HG03159 (cell line): Measurements from ENCODE around the gene CACNB4.
"Not testable (repeated sequence)": the region's sequence is repeated elsewhere in the genome, so short reads cannot be mapped to it uniquely, and the experiment has no call there.

Source experiments
- ATAC-seq: cut with Tn5 transposase; IDR thresholded peaks from one replicate; pipeline ENCODE4 v1.9.1; 2021; ENCODE audit warnings: mild to moderate bottlenecking, moderate library complexity; ENCODE audit not compliant: unreplicated experiment

Gene CACNB4

DNA sequence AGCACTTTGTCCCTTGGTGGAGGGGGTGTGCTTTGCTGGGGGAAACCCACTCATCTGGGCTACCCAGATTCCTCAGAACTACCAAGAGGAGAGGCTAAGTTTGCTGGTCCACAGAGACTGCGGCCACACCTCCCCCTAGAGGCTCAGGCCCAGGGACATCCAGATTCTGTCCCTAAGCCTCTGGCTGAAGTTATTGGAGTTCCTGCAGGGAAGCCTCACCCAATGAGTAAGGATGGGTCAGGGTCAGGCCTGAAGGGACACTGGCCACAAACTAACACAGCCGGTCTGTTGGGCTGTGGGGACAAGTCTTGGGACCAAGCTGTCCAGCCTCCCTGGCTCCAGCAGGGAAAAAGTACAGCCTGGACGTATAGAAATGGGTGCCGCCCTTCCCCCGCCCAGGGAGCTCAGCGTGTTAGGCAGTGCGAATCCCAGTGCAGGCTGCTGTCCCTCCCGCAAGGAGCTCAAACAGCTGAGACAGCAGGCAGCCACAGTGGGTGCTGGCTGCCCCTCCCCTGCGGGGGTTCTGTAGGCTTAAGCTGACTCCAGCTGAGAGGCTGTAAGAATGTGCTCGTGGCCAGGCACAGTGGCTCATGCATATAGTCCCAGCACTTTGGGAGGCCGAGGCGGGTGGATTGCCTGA is 183.7 kb downstream of the CACNB4 start:
- no peak for ATAC-seq

DNA sequence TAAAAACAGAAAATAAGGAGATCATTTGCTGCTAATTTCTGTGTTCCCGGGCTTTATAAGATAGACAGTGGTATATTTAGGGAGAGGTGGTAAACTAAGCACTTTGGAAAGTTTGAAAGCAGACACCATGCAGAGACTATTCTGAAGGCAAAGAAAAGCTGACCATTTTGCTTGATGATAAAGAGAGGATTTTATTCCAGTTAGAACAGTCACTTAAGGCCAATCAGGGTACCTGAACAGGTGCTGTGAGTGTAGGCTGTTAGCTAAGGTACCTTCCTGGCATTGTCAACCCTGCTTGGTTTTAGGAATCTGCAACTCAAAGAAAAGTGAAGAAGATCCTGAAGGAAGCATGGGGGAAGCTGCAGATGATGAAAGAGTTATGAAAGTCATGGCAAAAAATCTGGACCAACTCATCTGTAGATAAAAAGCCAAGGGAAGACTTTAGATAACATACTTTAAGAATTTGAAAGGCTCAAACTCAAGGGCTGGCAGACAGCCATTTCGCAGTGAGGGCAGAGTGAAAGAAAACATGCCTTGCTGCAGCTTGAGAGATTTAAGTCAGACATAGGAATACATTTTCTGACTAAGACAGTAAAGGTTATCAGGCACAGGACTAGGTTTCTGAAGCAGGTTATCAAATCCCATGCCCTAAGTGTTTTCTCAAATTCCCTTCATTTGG is 190.5 kb downstream of the CACNB4 start:
- ATAC-seq: no peak

- no peak for ATAC-seq
Observed at GRCh38 chr2:151907286-151908203, 191.3 kb downstream of the CACNB4 start.

- ATAC-seq: no peak
Observed at GRCh38 chr2:151906633-151906998, 192.2 kb downstream of the CACNB4 start.

GRCh38 chr2:151905963-151906632 is 192.7 kb downstream of the CACNB4 start:
- ATAC-seq: peak; percentile 58

DNA sequence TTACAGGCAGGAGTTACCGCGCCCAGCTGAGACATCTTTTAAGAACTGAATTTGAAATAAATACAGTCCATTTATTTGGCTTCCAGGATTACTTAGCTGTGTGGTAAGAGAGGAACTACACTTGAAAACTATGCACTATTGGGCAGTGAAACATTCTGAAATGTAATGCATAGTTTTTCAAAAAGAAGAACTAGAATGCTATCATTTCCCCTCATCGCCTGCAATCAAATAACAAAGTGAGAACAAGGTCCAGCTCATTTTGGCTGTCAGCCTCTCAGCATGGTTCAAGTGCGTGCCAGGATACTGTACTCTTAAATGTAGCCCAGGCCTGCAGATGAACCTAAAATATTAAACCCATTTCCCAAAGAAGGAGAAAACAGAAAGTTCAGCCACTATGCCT is 194.0 kb downstream of the CACNB4 start:
- no peak for ATAC-seq

DNA sequence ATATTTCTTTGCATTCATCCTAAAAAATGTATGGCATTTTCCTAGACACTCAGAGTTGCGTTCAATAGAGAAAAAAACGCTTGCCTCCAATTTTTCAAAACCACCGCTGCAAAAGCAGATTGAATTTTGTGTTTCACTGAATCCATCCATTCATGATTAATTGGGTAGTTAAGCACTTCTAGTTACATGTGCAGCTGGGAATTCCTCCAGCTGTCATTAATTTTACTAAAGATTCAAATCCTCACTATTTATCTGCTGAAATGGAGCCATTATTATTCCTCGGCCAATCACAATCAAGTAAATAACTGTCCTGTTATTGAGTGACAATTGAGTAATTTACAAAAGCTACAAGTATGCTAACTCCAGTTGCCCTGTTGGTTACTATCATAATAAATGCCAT is 194.8 kb downstream of the CACNB4 start:
- no peak for ATAC-seq

DNA sequence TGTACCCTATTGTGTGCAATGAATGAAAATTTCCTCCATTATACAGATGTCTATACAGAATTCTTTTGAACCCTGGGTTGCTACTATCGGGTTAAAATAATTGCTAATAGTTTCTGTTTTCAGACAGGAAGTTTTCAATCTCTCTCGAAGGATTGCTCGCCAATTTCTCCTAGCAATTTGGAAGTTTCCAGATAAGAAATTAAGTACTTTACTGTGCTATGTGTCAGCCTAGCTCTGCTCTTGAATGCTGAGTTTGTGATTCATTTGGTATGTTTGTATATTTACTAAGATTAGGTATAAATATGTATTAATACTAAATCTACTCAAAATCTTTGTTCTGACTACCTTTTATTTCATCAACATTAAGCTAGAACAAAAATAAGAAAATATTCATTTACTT is 196.0 kb downstream of the CACNB4 start:
- no peak for ATAC-seq

- ATAC-seq: no peak
Observed at GRCh38 chr2:151900331-151900730, 198.5 kb downstream of the CACNB4 start.

DNA sequence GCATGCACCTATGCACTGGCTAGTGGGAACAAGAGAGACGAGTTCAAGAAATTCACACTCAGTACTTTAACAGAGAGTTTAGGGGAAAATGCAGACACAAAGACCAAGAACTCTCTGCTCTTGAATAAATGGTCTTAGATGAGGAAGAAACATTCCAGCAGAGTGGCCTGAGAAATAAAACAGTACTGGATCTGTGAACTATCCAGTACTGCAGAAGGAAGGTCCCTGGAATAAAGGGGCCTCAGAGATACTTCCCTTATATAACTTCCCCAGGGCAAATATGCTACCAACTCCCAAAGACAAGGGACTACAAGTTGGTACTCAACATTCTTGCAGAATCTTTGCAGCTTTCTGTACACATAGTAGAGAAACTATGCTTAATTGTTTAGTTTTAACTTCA is 199.7 kb downstream of the CACNB4 start:
- ATAC-seq: no peak

- no peak for ATAC-seq
Observed at GRCh38 chr2:151891566-151892194, 207.2 kb downstream of the CACNB4 start.

DNA sequence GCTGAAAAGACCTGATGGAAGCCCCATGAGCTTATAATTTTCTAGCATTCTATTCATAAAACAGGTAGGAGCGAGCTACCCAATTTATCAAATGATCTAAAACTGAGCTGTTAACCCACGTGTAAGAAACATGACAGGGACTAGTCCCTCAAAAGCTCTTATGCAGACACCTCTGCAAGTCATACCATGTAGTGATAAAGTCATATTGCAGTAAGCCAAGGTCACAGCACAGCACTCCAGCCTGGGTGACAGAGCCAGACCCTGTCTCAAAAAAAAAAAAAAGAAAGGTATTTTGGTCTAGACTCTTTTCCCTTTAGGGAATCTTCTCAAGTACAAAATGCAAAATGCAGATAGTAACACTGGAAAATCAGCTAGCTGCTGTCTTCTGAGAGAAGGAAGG is 211.7 kb downstream of the CACNB4 start:
- no peak for ATAC-seq

- ATAC-seq: no peak
Observed at GRCh38 chr2:151886241-151886640, 212.6 kb downstream of the CACNB4 start.

GRCh38 chr2:151882786-151883445 is 215.9 kb downstream of the CACNB4 start:
- ATAC-seq: no peak

- no peak for ATAC-seq
Observed at GRCh38 chr2:151881342-151881741, 217.5 kb downstream of the CACNB4 start.

- ATAC-seq: no peak
Observed at GRCh38 chr2:151880586-151880985, 218.3 kb downstream of the CACNB4 start.

GRCh38 chr2:151878655-151879563 is 219.9 kb downstream of the CACNB4 start:
- ATAC-seq: no peak

- ATAC-seq: no peak
Observed at GRCh38 chr2:151878204-151878603, 220.6 kb downstream of the CACNB4 start.

GRCh38 chr2:151875631-151876030 is 223.2 kb downstream of the CACNB4 start:
- not testable (repeated sequence) for ATAC-seq
